Activated CD4-positive, alpha-beta T cell treated with anti-CD3 and anti-CD28 coated beads for 24 hours (primary cell): ENCODE measurements around the gene MIPOL1.

Source experiments
- DNase-seq, 2 donors: peaks; one replicate each; pipeline ENCODE4 v3.0.0-alpha.2; 2020; ENCODE audit warnings: low read depth in 2 of 2

MIPOL1 gene

DNA sequence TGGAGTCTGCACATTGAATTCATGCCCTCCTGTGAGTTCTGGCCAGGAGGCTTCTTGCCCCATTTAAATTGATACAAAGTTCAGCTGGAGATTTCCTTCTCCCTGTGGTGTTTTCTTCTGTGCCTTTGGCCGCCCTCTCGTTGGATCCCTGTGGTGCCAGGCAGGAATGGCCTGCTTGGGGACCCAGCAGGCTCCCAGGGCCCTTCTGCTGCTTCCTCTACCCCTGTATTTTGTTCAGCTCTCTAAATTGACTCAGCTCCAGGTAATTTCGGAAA is 200.1 kb downstream of the MIPOL1 start:
- DNase-seq = no peak

DNA sequence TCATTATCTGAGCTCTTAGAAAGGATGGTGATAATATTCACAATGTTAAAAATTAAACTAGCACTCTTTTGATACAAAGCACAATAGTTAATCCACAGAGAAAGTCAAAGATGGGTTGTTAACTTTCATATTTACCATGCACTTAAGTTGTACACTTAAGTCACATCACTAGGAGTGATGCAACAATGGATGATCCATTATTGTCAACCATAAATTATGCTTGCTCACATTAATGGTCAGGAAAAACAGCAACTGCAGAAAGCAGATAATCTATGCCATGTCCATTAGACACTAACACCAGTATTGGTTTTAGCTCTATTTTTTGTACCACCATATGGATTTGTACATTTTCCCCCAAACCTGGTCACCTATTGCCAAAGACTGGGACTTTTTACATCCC is 201.8 kb downstream of the MIPOL1 start:
- no peak for DNase-seq

DNA sequence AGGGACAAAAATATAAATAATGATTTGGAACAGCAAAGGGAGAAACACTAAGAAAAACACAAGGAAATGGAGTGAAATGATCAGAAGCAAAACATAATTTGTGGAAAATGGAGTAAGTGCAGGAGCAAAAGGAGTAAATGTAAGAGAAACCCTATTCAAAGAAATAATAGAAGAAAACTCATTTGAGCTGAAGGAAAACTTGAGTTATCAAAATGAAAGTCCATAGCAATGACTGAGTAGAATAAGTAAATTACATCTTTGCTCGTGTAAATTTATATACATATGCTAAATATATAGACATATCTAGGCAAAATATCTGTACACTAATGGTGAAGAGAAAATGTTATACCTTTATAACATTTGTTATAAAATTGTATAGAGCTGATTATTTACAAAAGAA is 203.4 kb downstream of the MIPOL1 start:
- no peak for DNase-seq

DNA sequence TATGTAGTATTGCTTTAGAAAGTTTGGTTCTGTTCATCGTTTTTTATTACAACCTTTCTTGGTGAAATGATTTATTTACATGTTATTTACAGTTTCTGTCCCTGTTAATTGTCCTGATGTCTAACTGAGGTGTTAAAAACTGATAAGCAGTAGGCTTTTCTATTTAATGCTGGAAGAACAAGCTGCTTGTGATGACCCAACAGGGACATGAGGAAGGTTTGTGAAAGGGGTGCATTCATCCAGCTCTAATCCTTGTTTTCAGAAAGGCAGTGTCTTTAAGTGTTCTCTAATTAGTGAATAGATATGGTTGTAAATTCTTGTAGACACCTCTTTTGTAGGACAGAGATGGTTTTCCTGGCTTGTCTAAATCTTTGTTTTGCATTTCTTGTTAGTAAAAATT is 205.9 kb downstream of the MIPOL1 start:
- no peak for DNase-seq

DNA sequence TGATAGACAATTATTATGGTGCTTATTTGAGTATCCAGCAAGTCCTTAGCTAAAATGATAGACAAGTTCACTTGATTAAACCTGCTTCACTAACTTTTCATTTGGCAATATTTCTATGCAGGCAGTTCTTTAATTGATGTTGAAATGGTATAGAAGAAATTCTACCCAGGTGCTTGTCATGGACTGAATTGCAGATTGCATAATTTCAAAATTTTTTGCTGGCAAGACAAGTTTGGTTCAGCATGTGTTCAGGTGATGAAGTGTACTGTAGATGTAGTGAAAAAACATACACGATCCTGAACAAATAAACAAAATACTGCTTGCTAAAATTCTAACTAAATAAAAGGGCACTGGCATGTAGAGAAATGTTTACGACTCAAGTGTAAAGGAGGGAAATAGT is 208.4 kb downstream of the MIPOL1 start:
- no peak for DNase-seq

DNA sequence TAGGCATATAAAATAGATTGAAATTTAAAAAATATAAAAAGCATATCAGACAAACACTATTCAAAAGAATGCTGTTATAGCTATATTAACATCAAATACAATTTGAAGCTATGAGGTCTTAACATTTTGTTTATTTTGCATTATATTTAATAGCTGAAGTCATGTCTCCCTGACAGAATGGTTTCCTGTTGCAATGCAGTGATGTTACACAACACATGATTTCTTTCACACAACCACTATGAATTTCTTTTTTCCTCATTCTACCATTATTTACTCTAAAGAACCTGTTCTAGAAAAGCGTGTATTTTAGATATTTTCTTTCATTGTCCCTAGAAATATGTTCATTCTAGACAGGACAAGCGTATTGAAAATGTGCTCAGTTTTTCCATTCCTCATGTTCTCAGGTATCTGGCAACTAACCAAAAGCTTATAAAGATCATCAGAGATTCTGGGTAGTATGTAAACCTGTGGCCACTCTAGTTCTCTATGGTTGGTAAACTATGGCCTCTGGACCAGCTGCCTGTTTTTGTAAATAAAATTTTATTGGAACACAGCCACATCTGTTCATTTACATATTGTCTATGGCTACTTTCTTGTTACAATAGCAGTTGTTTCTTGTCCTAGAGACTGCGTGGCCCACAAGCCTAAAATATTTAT is 213.5 kb downstream of the MIPOL1 start:
- DNase-seq = no peak

DNA sequence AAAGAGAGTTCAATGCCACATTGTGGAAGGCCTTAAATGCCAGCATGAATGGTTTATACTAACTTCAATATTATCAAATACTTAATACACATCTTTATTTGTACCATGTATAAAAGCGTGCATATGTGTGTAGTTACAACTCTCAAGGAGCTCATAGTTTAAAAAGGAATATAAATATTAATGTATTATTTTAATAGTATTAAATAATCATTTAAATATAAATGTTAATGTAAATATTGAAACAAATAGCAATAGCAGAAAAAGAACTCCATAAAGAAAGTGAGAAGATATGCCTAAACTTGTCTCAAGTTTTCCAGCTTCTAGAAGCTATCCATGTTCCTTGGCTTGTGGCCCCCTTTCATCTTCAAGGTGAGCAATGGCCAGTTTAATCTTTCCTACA is 215.3 kb downstream of the MIPOL1 start:
- no peak for DNase-seq

DNA sequence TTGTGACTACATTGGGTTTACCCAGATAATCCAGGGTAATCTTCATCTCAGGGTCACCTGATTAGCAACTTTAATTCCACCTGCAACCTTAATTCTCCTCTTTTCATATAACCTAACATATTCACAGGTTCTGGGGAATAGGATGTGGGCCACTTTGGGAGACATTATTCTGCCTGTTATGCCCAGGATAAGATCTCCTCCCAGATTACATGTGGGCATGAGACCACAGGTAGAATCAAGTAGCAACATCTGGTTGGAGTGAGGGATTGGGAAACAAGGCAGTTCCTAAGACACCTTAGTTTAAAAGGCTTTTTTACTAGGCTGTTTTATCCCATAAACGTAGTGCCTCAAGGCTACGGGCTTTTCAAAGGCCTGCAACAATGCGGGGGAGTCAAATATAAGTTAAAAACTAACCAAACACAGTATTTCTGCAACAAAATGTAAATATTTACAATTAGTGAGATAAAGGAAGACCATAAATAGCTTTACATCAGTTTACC is 215.8 kb downstream of the MIPOL1 start:
- DNase-seq = no peak

DNA sequence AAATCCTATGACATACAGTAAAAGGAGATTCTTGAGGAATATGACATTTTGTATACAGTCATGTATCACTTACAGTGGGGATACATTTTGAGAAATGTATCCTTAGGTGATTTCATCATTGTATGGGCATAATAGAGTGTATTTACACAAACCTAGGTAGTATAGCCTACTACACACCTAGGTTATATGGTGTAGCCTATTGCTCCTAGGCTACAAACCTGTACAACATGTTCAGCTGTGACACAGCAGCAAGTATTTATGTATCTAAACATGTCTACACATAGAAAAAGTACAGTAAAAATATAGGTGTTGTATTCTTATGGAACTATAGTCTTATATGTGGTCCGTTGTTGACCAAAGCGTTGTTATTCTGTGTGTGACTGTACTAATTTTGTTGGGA is 218.5 kb downstream of the MIPOL1 start:
- DNase-seq = no peak

DNA sequence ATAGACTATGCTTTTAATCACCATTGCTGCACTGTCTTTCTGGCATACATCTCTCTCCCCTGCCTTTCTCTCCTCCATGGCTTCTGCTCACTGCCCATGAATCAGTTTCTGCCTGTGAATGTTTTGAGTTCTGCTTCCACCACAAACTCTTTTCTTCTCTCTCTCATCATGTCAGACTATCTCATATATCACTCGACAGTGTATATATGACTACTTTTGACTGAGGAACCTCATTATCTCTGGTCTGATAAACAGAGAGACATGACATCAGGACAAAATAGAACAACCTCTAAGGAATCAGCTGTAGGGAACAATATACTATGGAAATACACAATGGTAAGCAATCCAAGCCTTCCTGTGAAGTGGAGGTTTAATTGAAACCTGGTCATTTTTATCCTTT is 219.4 kb downstream of the MIPOL1 start:
- no peak for DNase-seq

DNA sequence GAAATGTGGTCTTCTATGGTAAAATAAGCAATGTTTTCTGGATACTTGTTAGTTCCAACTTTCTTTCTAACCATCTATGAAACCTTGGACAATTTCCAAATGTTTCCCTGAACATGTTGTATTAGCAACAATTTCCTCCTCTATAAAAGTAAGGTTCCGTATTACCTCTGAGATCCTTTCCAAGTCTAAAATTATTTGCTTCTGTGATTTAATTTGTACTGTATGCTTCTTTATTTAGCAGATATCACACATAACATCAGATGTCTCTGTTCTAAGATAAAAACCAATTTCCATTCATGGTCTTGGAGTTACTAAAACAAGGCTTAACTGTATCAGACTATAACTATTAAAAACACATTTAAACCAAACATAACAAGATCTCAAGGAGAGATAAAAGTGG is 220.1 kb downstream of the MIPOL1 start:
- DNase-seq = no peak

DNA sequence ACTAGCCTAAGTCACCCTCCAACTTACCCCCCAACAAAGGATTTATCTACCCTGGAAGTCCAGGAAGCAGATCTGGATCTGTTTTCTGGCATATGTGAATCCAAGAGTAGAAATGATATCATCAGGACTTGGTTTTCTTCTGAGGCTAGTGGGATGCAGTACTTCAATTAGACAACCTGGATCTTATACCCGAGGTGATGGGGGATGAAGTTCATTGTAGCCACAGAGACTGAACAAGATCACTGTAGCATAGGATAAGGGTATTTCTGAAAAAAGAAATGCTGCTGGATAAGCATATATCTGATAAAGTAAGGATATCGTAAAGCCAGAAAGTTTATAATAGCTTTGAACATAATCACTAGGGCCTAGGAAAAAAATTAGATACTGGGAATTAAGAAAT is 222.9 kb downstream of the MIPOL1 start:
- no peak for DNase-seq

DNA sequence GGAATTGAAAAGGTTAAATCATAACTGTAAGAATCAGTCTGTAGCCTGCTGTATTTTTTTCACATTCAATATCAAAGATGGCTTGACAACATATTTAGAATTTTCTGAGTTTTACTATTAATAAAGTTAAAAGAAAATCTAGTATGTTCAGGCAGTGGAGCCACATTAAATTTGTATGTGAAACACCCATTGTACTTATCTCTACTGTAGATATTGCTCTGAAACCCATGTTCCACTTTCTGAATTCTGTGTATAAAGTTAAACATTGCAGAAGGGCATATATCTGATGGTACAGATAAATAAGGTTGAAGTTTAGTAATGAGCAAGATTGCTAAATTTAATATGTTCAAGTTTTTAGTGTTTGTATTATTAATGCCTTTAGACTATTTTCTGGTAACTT is 224.6 kb downstream of the MIPOL1 start:
- no peak for DNase-seq

DNA sequence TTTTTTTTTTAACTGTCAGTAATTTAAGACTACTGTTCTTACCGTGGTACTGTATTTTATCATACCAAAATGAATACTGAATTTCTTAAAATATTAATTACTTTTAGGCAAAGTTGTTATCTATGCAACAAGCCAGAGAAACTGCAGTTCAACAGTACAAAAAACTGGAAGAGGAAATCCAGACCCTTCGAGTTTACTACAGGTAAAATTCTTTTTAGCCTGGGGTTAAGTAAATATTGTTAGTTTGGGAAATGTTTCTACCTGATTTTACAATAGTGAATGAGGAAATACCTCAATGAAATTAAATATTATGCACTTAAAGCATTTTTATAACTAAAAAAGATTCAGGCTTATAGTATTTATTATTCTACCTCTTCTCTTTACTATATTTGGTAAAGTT is 225.0 kb downstream of the MIPOL1 start:
- DNase-seq = no peak

DNA sequence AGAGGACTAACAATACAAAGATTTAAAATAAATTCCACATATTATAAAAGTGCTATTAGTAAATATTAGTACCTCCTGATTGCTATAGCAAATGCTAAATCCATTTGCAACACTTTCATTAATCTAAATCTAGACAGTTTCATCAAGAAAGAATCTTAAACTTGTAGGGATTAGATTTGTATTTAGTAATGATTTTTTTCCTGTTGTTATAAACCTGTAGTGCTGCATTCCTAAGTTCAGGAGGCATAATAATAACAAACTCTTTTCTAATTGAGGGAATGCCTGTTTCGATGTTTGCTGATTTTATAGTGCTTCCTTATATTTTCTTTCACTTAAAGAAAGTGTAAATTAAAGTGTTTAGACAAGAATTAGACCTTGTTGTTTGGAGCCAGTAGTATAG is 231.2 kb downstream of the MIPOL1 start:
- DNase-seq = no peak

DNA sequence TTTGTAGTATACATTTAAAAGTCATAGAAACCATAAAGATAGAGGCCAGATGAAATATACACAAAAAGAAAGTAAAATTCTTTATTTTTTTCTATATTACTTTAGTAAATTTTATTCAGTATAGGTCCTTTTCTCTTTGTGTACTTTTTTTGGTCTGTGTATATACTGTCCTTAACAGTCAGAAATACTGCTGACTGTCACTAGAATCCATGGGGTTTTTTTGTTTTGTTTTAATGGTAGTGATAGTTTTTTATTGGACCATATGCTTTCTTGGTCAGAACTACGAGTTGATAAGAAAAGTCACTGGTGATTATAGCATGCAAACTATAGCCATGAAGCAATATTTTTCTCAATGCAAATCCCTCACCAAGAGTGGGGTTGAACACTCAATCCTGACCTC is 231.9 kb downstream of the MIPOL1 start:
- DNase-seq = no peak

DNA sequence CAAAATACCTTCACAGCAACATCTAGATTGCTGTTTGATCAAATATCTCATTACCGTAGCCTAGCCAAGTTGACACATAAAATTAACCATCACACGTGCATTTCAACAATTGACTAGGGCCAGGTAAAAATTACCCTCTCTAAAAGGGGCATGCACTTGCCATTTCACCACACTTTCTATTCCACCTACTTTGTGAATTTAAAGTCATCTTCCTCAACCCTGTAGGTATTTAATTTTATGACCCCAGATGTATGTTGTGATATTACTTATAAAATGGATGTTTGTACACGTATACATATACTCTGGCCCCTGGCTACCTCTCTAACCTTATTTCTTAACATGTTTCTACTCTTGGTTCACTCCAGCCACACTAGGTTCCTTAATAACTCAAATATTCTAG is 237.1 kb downstream of the MIPOL1 start:
- DNase-seq = no peak

DNA sequence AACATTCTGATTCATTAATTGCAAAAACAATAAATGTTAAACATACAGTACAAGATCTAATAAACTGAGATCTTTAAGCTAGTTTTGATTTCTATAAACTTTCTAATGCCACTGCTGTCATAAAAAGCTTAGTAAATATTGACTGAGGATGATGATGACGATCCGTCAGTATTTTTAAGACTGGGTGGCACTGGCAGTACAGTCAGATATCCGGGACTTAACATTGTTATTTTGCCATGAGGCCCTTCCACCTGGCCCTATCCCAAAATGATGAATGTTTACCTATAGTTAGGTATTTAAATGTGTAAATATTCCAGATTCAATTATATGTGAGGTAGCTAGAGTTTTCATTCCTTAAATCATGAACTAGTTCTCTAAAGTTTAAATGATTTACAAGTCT is 238.8 kb downstream of the MIPOL1 start:
- no peak for DNase-seq

DNA sequence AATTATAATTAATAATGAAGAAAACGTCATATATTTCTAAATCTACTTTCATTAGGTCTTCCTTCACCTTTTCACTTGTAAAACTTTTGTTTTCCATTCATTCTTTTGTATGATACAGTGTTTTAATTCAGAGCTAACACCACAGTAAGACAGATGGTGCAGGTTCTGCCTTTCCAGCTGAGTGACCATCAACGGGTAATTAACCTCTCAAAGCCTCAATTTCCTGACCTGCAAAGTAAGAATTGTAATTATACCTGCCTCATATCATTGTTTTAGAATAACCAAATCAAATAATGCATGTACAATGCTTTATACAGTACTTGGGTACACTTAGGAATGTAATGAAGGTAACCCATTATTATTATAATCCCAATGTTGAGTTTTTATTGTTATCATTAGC is 239.8 kb downstream of the MIPOL1 start:
- DNase-seq = no peak

DNA sequence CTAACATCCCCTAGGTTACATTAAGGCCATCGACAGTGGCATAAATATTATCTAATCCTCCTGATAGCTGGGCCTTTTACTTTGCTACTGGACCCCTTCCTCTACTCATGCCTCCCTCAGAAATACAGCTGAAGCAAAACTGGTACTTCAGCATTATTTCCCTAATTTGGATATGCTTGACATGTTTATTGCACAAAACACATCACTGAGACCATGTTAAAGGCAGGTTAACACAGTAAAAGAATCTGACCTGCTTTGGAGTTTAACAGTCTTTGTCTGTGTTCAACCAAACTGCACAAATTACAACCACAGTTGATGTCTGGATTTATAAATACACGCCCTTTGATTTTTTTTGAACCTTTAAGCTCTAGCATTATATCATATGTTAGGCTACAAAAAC is 240.7 kb downstream of the MIPOL1 start:
- no peak for DNase-seq

DNA sequence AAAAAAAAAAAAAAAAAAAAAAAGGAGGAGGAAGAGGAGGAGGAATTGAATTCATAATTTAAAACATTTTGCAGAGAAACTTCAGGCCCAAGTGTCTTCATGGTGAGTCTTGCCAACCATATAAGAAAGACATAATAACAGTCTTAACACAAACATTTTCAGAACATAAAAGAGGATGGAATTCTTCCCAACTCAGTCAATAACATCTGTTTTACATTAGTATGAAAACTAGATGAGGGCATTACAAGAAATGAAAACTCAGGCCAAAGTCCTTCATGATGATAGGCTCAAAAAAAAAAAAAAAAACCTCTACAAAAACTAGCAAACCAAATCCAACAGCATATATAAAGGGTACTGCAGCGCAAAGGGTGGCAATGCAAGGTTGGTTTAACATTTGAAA is 245.7 kb downstream of the MIPOL1 start:
- no peak for DNase-seq

DNA sequence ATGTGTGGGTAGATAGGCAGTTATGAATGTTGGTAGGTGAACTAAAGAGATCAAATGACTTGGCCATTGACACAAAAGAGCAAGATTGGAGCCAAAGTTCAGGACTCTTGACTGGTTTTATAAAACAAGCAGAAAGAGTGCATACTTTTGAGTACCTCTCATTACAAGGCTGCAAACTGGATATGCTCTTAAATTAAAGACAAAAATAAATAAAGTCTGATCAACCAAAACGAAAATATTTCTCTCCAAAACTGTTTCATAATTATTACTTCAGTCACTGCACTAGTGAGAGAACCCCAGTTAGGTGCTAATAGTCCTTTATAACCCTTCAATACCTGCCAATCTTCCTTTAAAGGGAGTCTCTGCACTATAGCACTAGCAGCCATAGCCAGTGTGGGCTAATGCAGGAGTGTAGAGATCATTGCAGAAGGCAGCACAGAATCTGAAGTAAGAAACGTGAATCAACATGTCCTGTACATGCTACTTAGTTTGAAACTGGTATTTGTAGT is 250.2 kb downstream of the MIPOL1 start:
- no peak for DNase-seq

DNA sequence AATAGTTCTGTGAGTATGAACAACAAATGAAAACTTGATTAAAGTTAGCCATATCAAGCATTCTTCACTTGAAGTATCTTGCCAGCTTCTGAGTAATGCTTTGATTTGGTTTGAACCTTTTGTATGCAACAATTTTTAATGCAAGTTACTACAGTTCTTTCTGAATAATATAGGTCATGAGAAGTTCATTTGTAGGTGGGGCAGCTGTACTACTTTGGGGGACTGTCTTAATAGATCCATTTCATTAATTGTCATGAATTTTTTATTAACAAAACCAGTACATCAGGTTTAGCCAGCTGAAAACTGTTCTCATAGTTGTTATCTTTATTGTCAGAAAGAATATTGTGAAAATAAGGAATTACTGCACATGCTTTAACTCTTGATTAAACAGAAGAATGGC is 254.6 kb downstream of the MIPOL1 start:
- no peak for DNase-seq

DNA sequence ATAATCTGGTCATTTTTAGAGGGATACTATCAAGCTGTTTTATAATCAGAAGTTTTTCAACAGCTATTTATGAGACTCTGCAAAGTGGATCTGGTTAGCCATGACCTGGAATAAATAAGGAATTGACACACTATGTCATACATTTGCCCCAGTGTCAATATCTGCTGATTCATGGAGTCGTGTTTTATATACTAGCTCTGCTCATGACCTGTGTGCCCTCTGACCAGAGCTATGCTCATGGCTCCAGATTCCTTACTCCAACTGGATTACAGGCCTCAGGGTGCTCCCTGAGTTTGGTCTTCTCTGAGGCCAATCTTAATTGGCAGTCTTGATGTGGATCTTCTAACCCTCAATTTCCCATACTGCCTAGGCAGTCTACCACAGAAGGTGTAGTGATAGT is 256.2 kb downstream of the MIPOL1 start:
- no peak for DNase-seq
